H1 (cell line): ENCODE data around the gene CCDC60. TPM values are rescaled to one million over a fixed set of nuclear protein-coding genes. Genes with fewer than 3 reads are reported as not detected.

Experiments
- CTCF ChIA-PET: fragments of 300-600 bp; sonication (Branson Sonifier 250); formaldehyde crosslinking; loops from one replicate; lab custom pipeline; 2021; ENCODE audit not compliant: partially characterized antibody; lab: Charles Lee
- POLR2A ChIA-PET: fragments of 300-600 bp; sonication (Branson Sonifier 250); formaldehyde crosslinking; loops from one replicate; lab custom pipeline; 2021; ENCODE audit warnings: inconsistent platforms; ENCODE audit not compliant: partially characterized antibody; lab: Charles Lee
- DNase-seq, 2 experiments: peaks; one replicate each; pipeline versions ENCODE4 v3.0.0 to v3.0.0-alpha.2; 2010 to 2022; ENCODE audit warnings: low spot score in 2 of 2, low read depth in 1 of 2, mixed read lengths in 1 of 2
- FAIRE-seq: peaks from 2 replicates; lab custom pipeline; 2011; peaks lifted over from hg19 to GRCh38; lab: Jason Lieb, UNC
- H2AFZ ChIP-seq: 2 replicates; pipeline ENCODE4 v1.8.1; 2012; ENCODE audit warnings: low read length, inconsistent platforms
- H2AK5ac ChIP-seq: 2 replicates; pipeline ENCODE4 v1.6.1; 2013; ENCODE audit warnings: low read depth, low read length
- H2BK120ac ChIP-seq: replicated peaks from 2 replicates; pipeline ENCODE3; 2013; ENCODE audit warnings: low read depth, low read length, inconsistent platforms
- H2BK12ac ChIP-seq: 2 replicates; pipeline ENCODE4 v1.6.1; 2013; ENCODE audit warnings: low read depth, low read length
- H2BK15ac ChIP-seq: 2 replicates; pipeline ENCODE4 v1.6.1; 2013; ENCODE audit warnings: low read length
- H2BK20ac ChIP-seq: 2 replicates; pipeline ENCODE4 v1.6.1; 2013; ENCODE audit warnings: low read length
- H2BK5ac ChIP-seq: 2 replicates; pipeline ENCODE4 v1.6.1; 2013; ENCODE audit warnings: low read depth, low read length
- H3K14ac ChIP-seq: 2 replicates; pipeline ENCODE4 v1.6.1; 2013; ENCODE audit warnings: inconsistent platforms; ENCODE audit not compliant: insufficient read length
- H3K18ac ChIP-seq: 2 replicates; pipeline ENCODE4 v1.6.1; 2013; ENCODE audit warnings: low read length; ENCODE audit errors: extremely low read depth
- H3K23ac ChIP-seq: 2 replicates; pipeline ENCODE4 v1.6.1; 2013; ENCODE audit warnings: inconsistent platforms; ENCODE audit not compliant: insufficient read length
- H3K23me2 ChIP-seq: 2 replicates; pipeline ENCODE4 v1.6.1; 2013; ENCODE audit warnings: low read depth, low read length
- H3K27ac ChIP-seq: 2 replicates; pipeline ENCODE4 v1.6.1; 2011; ENCODE audit warnings: low read depth, low read length, inconsistent platforms
- H3K27me3 ChIP-seq, 4 experiments: replicated peaks in 1 of 4; 1 replicate in 1 of 4; 2 replicates in 3 of 4; pipeline versions ENCODE4 v1.6.1 to v1.8.1; 2011 to 2013; ENCODE audit warnings: low read length in 3 of 4, mild to moderate bottlenecking in 3 of 4, inconsistent platforms in 2 of 4, mixed read lengths in 2 of 4, moderate library complexity in 1 of 4; ENCODE audit not compliant: control insufficient read depth in 3 of 4, insufficient read depth in 3 of 4; ENCODE audit errors: extremely low read depth in 1 of 4
- H3K36me3 ChIP-seq, 4 experiments: 2 replicates each; pipeline versions ENCODE4 v1.6.1 to v1.8.1; 2011 to 2013; ENCODE audit warnings: mild to moderate bottlenecking in 4 of 4, low read length in 3 of 4, moderate library complexity in 2 of 4, control low read depth in 1 of 4, inconsistent platforms in 1 of 4; ENCODE audit not compliant: insufficient read depth in 4 of 4, control insufficient read depth in 2 of 4
- H3K4ac ChIP-seq: replicated peaks from 2 replicates; pipeline ENCODE3; 2013; ENCODE audit warnings: low read length, low read depth, mixed read lengths, inconsistent platforms; ENCODE audit not compliant: insufficient read length
- H3K4me1 ChIP-seq, 4 experiments: replicated peaks in 1 of 4; 1 replicate in 1 of 4; 2 replicates in 3 of 4; pipeline versions ENCODE4 v1.6.1 to v1.8.1; 2011 to 2013; ENCODE audit warnings: low read length in 3 of 4, inconsistent platforms in 2 of 4, mixed read lengths in 1 of 4; ENCODE audit not compliant: insufficient read depth in 4 of 4, control insufficient read depth in 3 of 4
- H3K4me2 ChIP-seq, 2 experiments: 2 replicates each; pipeline versions ENCODE4 v1.6.1 to v1.8.1; 2011 to 2013; ENCODE audit warnings: low read depth in 2 of 2, low read length in 2 of 2, control low read depth in 1 of 2, inconsistent platforms in 1 of 2, mild to moderate bottlenecking in 1 of 2; ENCODE audit not compliant: insufficient read depth in 1 of 2
- H3K4me3 ChIP-seq, 4 experiments: fragments of 200-600, 300-600 bp in 1 of 4; sonication (generic), shearing (Covaris generic), sonication (Bioruptor Twin) in 1 of 4; 2 replicates each; pipeline versions ENCODE4 v1.5.1 to v1.8.1; 2011 to 2016; ENCODE audit warnings: low read length in 4 of 4, low read depth in 3 of 4, control low read depth in 2 of 4, inconsistent platforms in 2 of 4, mild to moderate bottlenecking in 2 of 4, mixed read lengths in 1 of 4, moderate library complexity in 1 of 4; ENCODE audit not compliant: insufficient read depth in 2 of 4; ENCODE audit errors: extremely low read depth in 1 of 4
- H3K56ac ChIP-seq: replicated peaks from 2 replicates; pipeline ENCODE3; 2013; ENCODE audit warnings: low read depth, mild to moderate bottlenecking, mixed read lengths, low read length, inconsistent platforms; ENCODE audit not compliant: insufficient read length
- H3K79me1 ChIP-seq: 2 replicates; pipeline ENCODE4 v1.6.1; 2013; ENCODE audit warnings: low read depth, low read length, control low read depth
- H3K79me2 ChIP-seq, 2 experiments: 2 replicates each; pipeline versions ENCODE4 v1.6.1 to v1.8.1; 2012 to 2013; ENCODE audit warnings: low read length in 2 of 2, mild to moderate bottlenecking in 2 of 2, inconsistent platforms in 1 of 2; ENCODE audit not compliant: insufficient read depth in 2 of 2, control insufficient read depth in 1 of 2
- H3K9ac ChIP-seq, 4 experiments: replicated peaks in 1 of 4; 1 replicate in 1 of 4; 2 replicates in 3 of 4; pipeline versions ENCODE4 v1.6.1 to v1.8.1; 2011 to 2013; ENCODE audit warnings: low read depth in 3 of 4, low read length in 3 of 4, control low read depth in 2 of 4, mild to moderate bottlenecking in 2 of 4, moderate library complexity in 2 of 4, inconsistent platforms in 1 of 4; ENCODE audit errors: extremely low read depth in 1 of 4
- H3K9me3 ChIP-seq, 2 experiments: 2 replicates each; pipeline versions ENCODE4 v1.6.1 to v1.8.1; 2012 to 2013; ENCODE audit warnings: mild to moderate bottlenecking in 2 of 2, moderate library complexity in 2 of 2, control low read depth in 1 of 2, inconsistent platforms in 1 of 2, low read depth in 1 of 2, low read length in 1 of 2, mixed read lengths in 1 of 2; ENCODE audit not compliant: insufficient read depth in 2 of 2
- H4K20me1 ChIP-seq, 2 experiments: replicated peaks in 1 of 2; 2 replicates each; pipeline versions ENCODE3 to v1.8.1; 2011 to 2013; ENCODE audit warnings: inconsistent platforms in 2 of 2, low read length in 2 of 2, mild to moderate bottlenecking in 1 of 2; ENCODE audit not compliant: insufficient read depth in 2 of 2, control insufficient read depth in 1 of 2
- H4K5ac ChIP-seq: 2 replicates; pipeline ENCODE4 v1.6.1; 2013; ENCODE audit warnings: low read length, low read depth, mixed read lengths, inconsistent platforms; ENCODE audit not compliant: insufficient read length
- H4K8ac ChIP-seq: 2 replicates; pipeline ENCODE4 v1.8.0; 2013; ENCODE audit warnings: mild to moderate bottlenecking, moderate library complexity, low read length, inconsistent platforms; ENCODE audit not compliant: insufficient read depth; ENCODE audit errors: extremely low read depth
- H4K91ac ChIP-seq: replicated peaks from 2 replicates; pipeline ENCODE3; 2013; ENCODE audit warnings: low read length, mixed read lengths, inconsistent platforms; ENCODE audit not compliant: insufficient read length
- BACH1 ChIP-seq: IDR thresholded peaks from 2 replicates; pipeline ENCODE4 v1.6.1; 2012; ENCODE audit warnings: low read length, improper control_type of control experiment
- CBX8 ChIP-seq: fragments of 300-800, 300-1000 bp; sonication (generic); IDR thresholded peaks from 2 replicates; pipeline ENCODE4 v1.7.1; 2016; ENCODE audit warnings: low read depth, low read length, borderline replicate concordance
- CREB1 ChIP-seq: IDR thresholded peaks from 2 replicates; pipeline ENCODE4 v1.6.1; 2012; ENCODE audit warnings: inconsistent platforms
- CTBP2 ChIP-seq: IDR thresholded peaks from 2 replicates; pipeline ENCODE4 v1.7.0; 2011; ENCODE audit warnings: borderline replicate concordance, mild to moderate bottlenecking, moderate library complexity, mixed read lengths, low read length; ENCODE audit not compliant: insufficient read depth, insufficient read length
- GABPA ChIP-seq: IDR thresholded peaks from 2 replicates; pipeline ENCODE4 v1.6.1; 2011; ENCODE audit warnings: mild to moderate bottlenecking, low read length, moderate library complexity, borderline replicate concordance; ENCODE audit not compliant: insufficient read depth
- KDM4A ChIP-seq: IDR thresholded peaks from one replicate; pipeline ENCODE4 v1.7.1; 2012; ENCODE audit warnings: low read depth, mild to moderate bottlenecking, moderate library complexity, low read length, inconsistent platforms; ENCODE audit not compliant: severe bottlenecking
- POLR2A ChIP-seq, 2 experiments: IDR thresholded peaks; 1 replicate in 1 of 2; 2 replicates in 1 of 2; pipeline ENCODE4 v1.6.1; 2011; ENCODE audit warnings: low read depth in 2 of 2, low read length in 2 of 2, mild to moderate bottlenecking in 2 of 2; ENCODE audit errors: control extremely low read depth in 1 of 2
- POLR2AphosphoS5 ChIP-seq: IDR thresholded peaks from 2 replicates; pipeline ENCODE4 v1.6.1; 2011; ENCODE audit warnings: low read depth, low read length
- RFX5 ChIP-seq: IDR thresholded peaks from 2 replicates; pipeline ENCODE4 v1.6.1; 2011; ENCODE audit warnings: low read depth, low read length, improper control_type of control experiment, borderline replicate concordance
- WGBS, 2 experiments: shearing (Covaris generic) in 1 of 2; methylation state at CpG; one replicate each; pipeline versions ENCODE4 v1.1.6 to v1.1.7; 2013 to 2015; ENCODE audit warnings: low lambda C conversion rate in 2 of 2, mixed read lengths in 2 of 2, inconsistent platforms in 1 of 2, low coverage in 1 of 2, missing lambda C conversion rate in 1 of 2; ENCODE audit not compliant: insufficient replicate concordance in 2 of 2, insufficient coverage in 1 of 2, insufficient read length in 1 of 2; ENCODE audit errors: extremely low coverage in 1 of 2, missing lambda C conversion rate in 1 of 2; 5-methylcytosine and 5-hydroxymethylcytosine counted together
- polyA plus RNA-seq, 7 experiments: library from polyadenylated mRNA; depleted of rRNA in 3 of 7; stranded (reverse) in 5 of 7; unstranded in 2 of 7; fragments of >200 nt in 5 of 7; fragments of 200-250 nt in 2 of 7; gene quantifications; 1 replicate in 5 of 7; 2 replicates in 1 of 7; 4 replicates in 1 of 7; pipeline versions ENCODE4 v1.2.1 to v1.2.3, GENCODE V29; 2011 to 2013; ENCODE audit warnings: missing spikeins in 2 of 7, mixed read lengths in 2 of 7
- total RNA-seq: library from RNA; stranded (reverse); fragmentation: NEBNext Ultra II Directional; extraction: Animal tissue kit (Norgen Biotek cat#: 25700); gene quantifications from 2 replicates; pipeline ENCODE4 v1.2.1, GENCODE V29; 2021

CCDC60 gene
- total and polyA plus RNA-seq, 2 of the 8 experiments (the other 6 are each of a cell fraction or from before 2014, with no cell fraction given): 0.05 TPM; not detected in 1

DNA sequence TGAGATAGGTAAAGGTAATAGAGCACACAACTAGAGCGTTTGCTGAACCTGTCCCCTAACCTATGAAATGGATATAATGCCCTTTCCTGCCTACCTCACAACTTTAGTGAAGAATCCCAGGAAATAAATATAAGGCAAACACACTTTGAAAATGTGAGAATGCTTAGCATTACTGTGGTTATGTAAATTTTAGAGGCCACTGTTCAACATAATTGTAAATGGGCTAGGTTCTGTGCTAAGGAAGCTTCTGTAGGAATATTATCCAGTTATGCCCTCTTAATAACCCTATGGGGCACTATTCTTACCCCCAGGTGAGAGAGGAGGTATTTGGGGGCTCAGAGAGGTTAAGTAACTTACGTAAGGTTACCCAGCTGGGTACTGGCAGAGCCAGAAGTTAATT, 166.5 kb downstream of the CCDC60 start:
- H3K4ac ChIP-seq: no peak overlapping the region
- FAIRE-seq: no peak
- CTCF ChIA-PET: interaction anchor here (1.0 to 1.9 kb wide), 4 partner anchors 18 to 54 kb away, joined by 3 to 13 read pairs (median 4); no protein-coding TSS in a partner anchor

More for the DNA sequence above, 166.5 kb downstream of the CCDC60 start:
- Histone ChIP-seq H4K8ac (no peak overlapping the region), H3K56ac (no peak overlapping the region), H2BK12ac (no peak overlapping the region), H3K18ac (no peak overlapping the region), H2BK20ac (no peak overlapping the region), H3K23me2 (no peaks in the 10 kb centered on the region), H3K4me1 (peaks cover 5 to 11% (median 5%) of the 10 kb centered on the region in 4 experiments; a peak in 5 of 7 replicates), H3K4me3 (no peak overlapping the region), H2AK5ac (no peak overlapping the region), H3K36me3 (no peaks in the 10 kb centered on the region), H3K14ac (no peak overlapping the region), H3K23ac (no peak overlapping the region), H3K27ac (no peak overlapping the region), H2AFZ (no peak overlapping the region), H3K27me3 (no peaks in the 10 kb centered on the region), H2BK120ac (no peak overlapping the region), H2BK15ac (no peak overlapping the region), H2BK5ac (no peak overlapping the region), H3K9ac (no peak overlapping the region), H4K20me1 (no peaks in the 10 kb centered on the region), H3K79me1 (no peaks in the 10 kb centered on the region), H3K9me3 (no peaks in the 10 kb centered on the region), H4K5ac (no peak overlapping the region), H3K4me2 (no peak overlapping the region), H4K91ac (no peak overlapping the region), H3K79me2 (no peaks in the 10 kb centered on the region)
- WGBS, 2 experiments: 94% methylated on average over 2 of the region's 2 CpGs; no CpG with 5 or more reads in 1 of the 2 experiments
- no peak for DNase-seq
- TF ChIP-seq CREB1 (no peak), BACH1 (no peak), CBX8 (no peak), KDM4A (no peak), GABPA (no peak), POLR2AphosphoS5 (no peak), CTBP2 (no peak), RFX5 (no peak), POLR2A (IDR thresholded peaks at IDR 0.05; ENCODE audit: control extremely low read depth in 1 of 2, low read depth in 2 of 2, low read length in 2 of 2) (no peak)
- POLR2A ChIA-PET: no interaction called here
